Measurements from ENCODE around the gene VRK3. TPM values are rescaled to one million over a fixed set of nuclear protein-coding genes. Genes with fewer than 3 reads are reported as not detected.

The VRK3 gene
- total and polyA plus RNA-seq, 11 donors: 9.9 to 33.7 (median 23.1) TPM

- no peak overlapping the region for H3K4me3 ChIP-seq
- DNase-seq (no peak), ATAC-seq (no peak)
- TF ChIP-seq POLR2A (IDR thresholded peaks at IDR 0.05): no peak
- TF ChIP-seq, protein P1, sequence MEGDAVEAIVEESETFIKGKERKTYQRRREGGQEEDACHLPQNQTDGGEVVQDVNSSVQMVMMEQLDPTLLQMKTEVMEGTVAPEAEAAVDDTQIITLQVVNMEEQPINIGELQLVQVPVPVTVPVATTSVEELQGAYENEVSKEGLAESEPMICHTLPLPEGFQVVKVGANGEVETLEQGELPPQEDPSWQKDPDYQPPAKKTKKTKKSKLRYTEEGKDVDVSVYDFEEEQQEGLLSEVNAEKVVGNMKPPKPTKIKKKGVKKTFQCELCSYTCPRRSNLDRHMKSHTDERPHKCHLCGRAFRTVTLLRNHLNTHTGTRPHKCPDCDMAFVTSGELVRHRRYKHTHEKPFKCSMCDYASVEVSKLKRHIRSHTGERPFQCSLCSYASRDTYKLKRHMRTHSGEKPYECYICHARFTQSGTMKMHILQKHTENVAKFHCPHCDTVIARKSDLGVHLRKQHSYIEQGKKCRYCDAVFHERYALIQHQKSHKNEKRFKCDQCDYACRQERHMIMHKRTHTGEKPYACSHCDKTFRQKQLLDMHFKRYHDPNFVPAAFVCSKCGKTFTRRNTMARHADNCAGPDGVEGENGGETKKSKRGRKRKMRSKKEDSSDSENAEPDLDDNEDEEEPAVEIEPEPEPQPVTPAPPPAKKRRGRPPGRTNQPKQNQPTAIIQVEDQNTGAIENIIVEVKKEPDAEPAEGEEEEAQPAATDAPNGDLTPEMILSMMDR (IDR thresholded peaks at IDR 0.05): no peak
- 79 to 96% (median 90%) methylated on average over 6 of the region's 6 CpGs for WGBS, 4 donors
- no peaks in the 10 kb centered on the region for H3K27me3 ChIP-seq
- H3K4me1 ChIP-seq: peaks cover 0 to 18% (median 12%) of the 10 kb centered on the region in 12 donors
- no peak overlapping the region for H3K27ac ChIP-seq
- peaks cover 0 to 54% (median 45%) of the 10 kb centered on the region in 9 donors for H3K36me3 ChIP-seq
- no peaks in the 10 kb centered on the region for H3K9me3 ChIP-seq
- intact Hi-C loops (cut with DNase I): no loop called here
Observed at GRCh38 chr19:50030225-50030624, 5.1 kb upstream of the VRK3 start.

- intact Hi-C loops (cut with DNase I): loop anchor here in 1 of 10 donors (10.0 kb wide), 1 partner anchor 488 kb away; the partner anchor contains the start of genes ASPDH and JOSD2
- Histone ChIP-seq H3K4me1 (peaks cover 0 to 38% (median 24%) of the 10 kb centered on the region in 12 donors), H3K9me3 (no peaks in the 10 kb centered on the region), H3K4me3 (peak overlapping the region; percentile 37 to 100 (median 82)), H3K36me3 (peaks cover 0 to 26% (median 11%) of the 10 kb centered on the region in 9 donors), H3K27ac (peak overlapping the region in 2 of 12 donors; percentile 73 to 88), H3K27me3 (no peaks in the 10 kb centered on the region)
- DNase-seq: no peak
- 86 to 93% (median 88%) methylated on average over 7 of the region's 7 CpGs for WGBS, 4 donors
- no peak for ATAC-seq
- TF ChIP-seq, protein P1 (IDR thresholded peaks at IDR 0.05): no peak
- no peak for TF ChIP-seq POLR2A (IDR thresholded peaks at IDR 0.05)
Observed at GRCh38 chr19:50026550-50026906, 1.4 kb upstream of the VRK3 start.

DNA sequence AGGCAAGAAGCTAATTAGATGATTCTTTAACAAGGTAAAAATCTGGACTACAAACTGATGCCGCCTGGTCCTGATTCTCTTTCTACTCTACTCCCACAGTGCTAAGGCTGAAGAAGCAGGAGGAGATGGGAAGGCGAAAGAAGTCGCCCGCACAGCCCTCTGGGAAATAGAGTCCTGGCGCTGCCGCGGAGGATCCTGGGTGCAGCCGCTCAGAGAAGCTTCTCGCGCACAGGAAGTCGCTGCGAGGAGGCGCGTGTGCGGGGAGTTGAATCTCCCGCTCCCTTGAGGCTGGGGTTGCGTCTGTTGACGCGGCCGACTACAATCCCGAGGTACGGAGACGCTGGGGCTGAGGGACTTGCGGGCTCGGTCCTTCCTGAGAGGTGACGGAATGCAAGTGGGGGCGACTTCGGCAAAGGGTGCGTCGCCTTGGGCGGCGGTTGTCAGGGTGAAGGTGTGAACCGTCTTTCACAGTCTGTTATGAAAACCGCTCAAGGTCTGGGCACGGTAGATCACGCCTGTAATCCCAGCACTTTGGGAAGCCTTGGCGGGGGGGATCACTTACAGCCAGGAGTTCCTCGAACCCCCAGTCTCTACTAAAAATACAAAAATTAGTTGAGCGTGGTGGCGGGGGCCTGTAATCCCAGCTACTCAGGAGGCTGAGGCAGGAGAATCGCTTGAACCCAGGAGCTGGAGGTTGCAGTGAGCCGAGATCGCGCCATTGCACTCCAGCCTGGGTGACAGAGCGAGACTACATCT is 800 bp upstream of the VRK3 start, which contains the start of gene ZNF473:
Gene ZNF473 (plus strand): TSS at position 212 of the 756 bp plus-strand sequence. CDS start 5,078 bp downstream, outside the sequence.
- 9 to 15% (median 11%) methylated on average over 39 to 45 of the region's 45 CpGs for WGBS, 4 donors
- TF ChIP-seq, protein P1 (IDR thresholded peaks at IDR 0.05): no peak
- peak in 1 of 2 donors; percentile 69 for TF ChIP-seq POLR2A (IDR thresholded peaks at IDR 0.05)
- intact Hi-C loops (cut with DNase I): loop anchor here in 1 of 10 donors (10.0 kb wide), 1 partner anchor 489 kb away; the partner anchor contains the start of genes ASPDH and JOSD2
- Histone ChIP-seq H3K27ac (peak within 1 kb of the TSS; percentile 69 to 97 (median 93)), H3K4me3 (peak within 1 kb of the TSS; percentile 73 to 100 (median 94)), H3K27me3 (no peaks in the 10 kb centered on the region), H3K4me1 (peaks cover 0 to 38% (median 24%) of the 10 kb centered on the region in 12 donors), H3K9me3 (no peaks in the 10 kb centered on the region), H3K36me3 (peaks cover 0 to 22% (median 6%) of the 10 kb centered on the region in 9 donors)
- DNase-seq (peak; percentile 94 to 96 (median 96)), ATAC-seq (peak; percentile 89 to 93 (median 92))

DNA sequence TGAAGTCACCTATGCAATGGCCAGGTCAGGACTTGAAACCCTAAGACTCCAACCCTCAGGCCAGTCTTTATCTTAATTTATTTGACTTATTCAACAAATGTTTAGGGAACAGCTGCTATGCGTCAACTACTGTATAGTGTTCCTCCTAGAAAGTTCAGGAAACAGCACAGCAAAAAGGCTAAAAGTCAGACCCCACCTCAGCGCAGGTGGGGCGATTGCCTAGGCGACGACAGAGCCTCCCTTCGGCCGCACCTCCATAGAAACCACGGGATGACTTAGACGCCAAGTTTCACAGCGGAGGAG is 502 bp downstream of the VRK3 start:
- intact Hi-C loops (cut with DNase I): loop anchor here in 1 of 10 donors (10.0 kb wide), 1 partner anchor 490 kb away; the partner anchor contains the start of genes ASPDH and JOSD2
- no peak for TF ChIP-seq POLR2A (IDR thresholded peaks at IDR 0.05)
- TF ChIP-seq, protein P1 (IDR thresholded peaks at IDR 0.05): no peak
- H3K4me1 ChIP-seq: peaks cover 0 to 38% (median 24%) of the 10 kb centered on the region in 12 donors
- no peaks in the 10 kb centered on the region for H3K27me3 ChIP-seq
- H3K36me3 ChIP-seq: peaks cover 0 to 28% (median 12%) of the 10 kb centered on the region in 9 donors
- H3K9me3 ChIP-seq: no peaks in the 10 kb centered on the region
- H3K27ac ChIP-seq: peak overlapping the region; percentile 69 to 97 (median 93)
- ATAC-seq: no peak
- WGBS, 4 donors: 0 to 1% (median 0%) methylated on average over 9 to 10 of the region's 10 CpGs
- peak in 1 of 5 donors; percentile 63 for DNase-seq
- peak overlapping the region; percentile 73 to 100 (median 94) for H3K4me3 ChIP-seq
